DMS53 treated with DMSO at 0.1 percent for 48 hours (cell line): ENCODE measurements around the gene GMPS.

Experiments
- DNase-seq: peaks from one replicate; lab custom pipeline; 2025; ENCODE audit not compliant: unreplicated experiment; lab: John Stamatoyannopoulos, UW

The GMPS gene

DNA sequence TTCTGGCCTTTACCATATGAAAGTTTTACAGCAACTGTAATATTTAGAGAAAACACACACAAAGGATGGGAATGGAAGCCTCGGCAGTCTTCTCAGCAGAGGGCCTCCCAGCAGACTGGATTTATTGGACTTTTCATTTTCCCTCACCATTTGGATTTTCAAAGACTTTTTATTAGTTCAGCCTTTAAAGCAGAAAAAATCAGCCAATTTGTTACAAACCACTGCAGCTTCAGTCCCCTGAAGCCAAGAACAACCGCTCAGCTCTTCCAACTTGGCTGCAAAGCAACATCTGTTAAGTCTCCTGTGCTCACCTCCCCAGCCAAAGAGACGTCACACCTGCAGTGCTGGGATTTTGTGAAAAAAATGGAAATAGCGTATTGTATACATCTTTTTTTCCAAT, 120.8 kb downstream of the GMPS start:
- no peak for DNase-seq

GRCh38 chr3:155991847-155992246, 121.4 kb downstream of the GMPS start:
- no peak for DNase-seq
